K562 (cell line): ENCODE results near the gene NFE2. TPM values are rescaled to one million over a fixed set of nuclear protein-coding genes. Genes with fewer than 3 reads are reported as not detected.

ENCODE experiments used
- ATAC-seq: fragments of 200-7000 bp; cut with Tn5 transposase; 3 replicates; pipeline ENCODE4 v1.9.1; 2020; ENCODE audit warnings: moderate library complexity
- BruUV-seq: library from RNA; stranded (reverse); fragments of 400-500 nt; replicated peaks from 2 replicates; lab custom pipeline; 2021; lab: Mats Ljungman, UMichigan
- CTCF ChIA-PET: fragments of 300-600 bp; formaldehyde crosslinking; extraction: SDS; loops from one replicate; lab custom pipeline; 2021; ENCODE audit warnings: low intra/inter-chr PET ratio; lab: Yijun Ruan, JAX
- POLR2A ChIA-PET: fragments of 300-600, 350-650 bp; sonication (Branson Sonifier 250); formaldehyde crosslinking; extraction: SDS; loops from one replicate; lab custom pipeline; 2021; ENCODE audit warnings: antibody characterized with exemption, inconsistent platforms; lab: Yijun Ruan, JAX
- DNase-seq, 4 experiments: peaks; one replicate each; pipeline versions ENCODE4 v3.0.0 to v3.0.0-alpha.2; 2011 to 2018; ENCODE audit warnings: low spot score in 3 of 4, mixed read lengths in 3 of 4; ENCODE audit errors: extremely low read depth in 1 of 4
- FAIRE-seq: peaks from 2 replicates; lab custom pipeline; 2011; peaks lifted over from hg19 to GRCh38; lab: Jason Lieb, UNC
- H2AFZ ChIP-seq: 2 replicates; pipeline ENCODE4 v1.6.0; 2011; ENCODE audit warnings: low read depth, low read length, control low read depth, inconsistent platforms
- H3K27ac ChIP-seq: fragments of 200-600 bp; 3 replicates; pipeline ENCODE4 v1.8.0; 2011; ENCODE audit warnings: low read depth, mild to moderate bottlenecking, control low read depth, inconsistent platforms, low read length, moderate library complexity, mixed read lengths; ENCODE audit errors: extremely low read depth
- H3K27me3 ChIP-seq, 2 experiments: fragments of 300-600 bp in 1 of 2; 2 replicates in 1 of 2; 3 replicates in 1 of 2; pipeline versions ENCODE4 v1.6.0 to v1.8.0; 2011; ENCODE audit warnings: inconsistent platforms in 2 of 2, low read length in 2 of 2, mild to moderate bottlenecking in 1 of 2, mixed read lengths in 1 of 2, moderate library complexity in 1 of 2; ENCODE audit not compliant: control insufficient read depth in 2 of 2, insufficient read depth in 2 of 2
- H3K36me3 ChIP-seq: fragments of 300-600 bp; 3 replicates; pipeline ENCODE4 v1.8.0; 2011; ENCODE audit warnings: mild to moderate bottlenecking, low read length, inconsistent platforms; ENCODE audit not compliant: control insufficient read depth, insufficient read depth
- H3K4me1 ChIP-seq, 2 experiments: fragments of 200-600 bp in 1 of 2; replicated peaks in 1 of 2; 2 replicates in 1 of 2; 3 replicates in 1 of 2; pipeline versions ENCODE4 v1.5.1 to v1.8.0; 2011; ENCODE audit warnings: inconsistent platforms in 2 of 2, low read length in 2 of 2, mild to moderate bottlenecking in 1 of 2, mixed read lengths in 1 of 2, moderate library complexity in 1 of 2; ENCODE audit not compliant: control insufficient read depth in 2 of 2, insufficient read depth in 2 of 2
- H3K4me2 ChIP-seq: 2 replicates; pipeline ENCODE4 v1.6.1; 2011; ENCODE audit warnings: low read length, control low read depth, inconsistent platforms, mixed read lengths; ENCODE audit not compliant: insufficient read depth
- H3K4me3 ChIP-seq: fragments of 200-600 bp; sonication (generic), shearing (Covaris generic); 2 replicates; pipeline ENCODE4 v1.5.1; 2016; ENCODE audit warnings: control low read depth, inconsistent platforms
- H3K79me2 ChIP-seq: fragments of 200-600 bp; 3 replicates; pipeline ENCODE4 v1.8.0; 2011; ENCODE audit warnings: low read length, inconsistent platforms; ENCODE audit not compliant: control insufficient read depth, insufficient read depth
- H3K9ac ChIP-seq, 2 experiments: 2 replicates each; pipeline versions ENCODE4 v1.6.0 to v1.6.1; 2011; ENCODE audit warnings: low read depth in 2 of 2, low read length in 2 of 2, control low read depth in 1 of 2, inconsistent platforms in 1 of 2, mild to moderate bottlenecking in 1 of 2, mixed read lengths in 1 of 2; ENCODE audit not compliant: insufficient read depth in 1 of 2
- H3K9me1 ChIP-seq: one replicate; pipeline ENCODE4 v1.6.0; 2011; ENCODE audit warnings: inconsistent platforms, mild to moderate bottlenecking, low read length, moderate library complexity; ENCODE audit not compliant: control insufficient read depth, insufficient read depth
- H3K9me3 ChIP-seq: replicated peaks from 2 replicates; pipeline ENCODE4 v1.5.1; 2011; ENCODE audit warnings: low read depth, low read length, inconsistent platforms; ENCODE audit not compliant: control insufficient read depth, insufficient read depth
- H4K20me1 ChIP-seq: replicated peaks from 2 replicates; pipeline ENCODE4 v1.6.1; 2011; ENCODE audit warnings: low read length, inconsistent platforms, mixed read lengths; ENCODE audit not compliant: control insufficient read depth, insufficient read depth
- CHD2 ChIP-seq: IDR thresholded peaks from 2 replicates; pipeline ENCODE4 v1.6.1; 2011; ENCODE audit warnings: low read depth, low read length
- ETV6 ChIP-seq, 3 experiments: fragments of 150-350 bp in 1 of 3; sonication (generic) in 1 of 3; formaldehyde crosslinking in 1 of 3; IDR thresholded peaks; 2 replicates each; pipeline versions ENCODE4 v1.6.1 to v1.8.0; 2014 to 2022; ENCODE audit warnings: borderline replicate concordance in 2 of 3, low read depth in 2 of 3, antibody characterized with exemption in 1 of 3, low read length in 1 of 3, mild to moderate bottlenecking in 1 of 3, missing genetic modification reagents in 1 of 3
- KAT8 ChIP-seq: fragments of 450-650 bp; IDR thresholded peaks from 2 replicates; pipeline ENCODE4 v1.6.1; 2016; ENCODE audit warnings: low read depth, mild to moderate bottlenecking
- THRA ChIP-seq: fragments of 450-650 bp; IDR thresholded peaks from 2 replicates; pipeline ENCODE4 v1.6.1; 2017; ENCODE audit warnings: mild to moderate bottlenecking, moderate library complexity
- WGBS: fragments of 100-300 bp; shearing (Covaris generic); methylation state at CpG from one replicate; pipeline ENCODE4 v1.1.6; 2016; ENCODE audit warnings: low coverage, mixed read lengths; ENCODE audit not compliant: insufficient coverage; ENCODE audit errors: missing lambda C conversion rate; 5-methylcytosine and 5-hydroxymethylcytosine counted together
- in situ Hi-C: fragments of 300-500 bp; cut with MboI; formaldehyde crosslinking; loops from 4 replicates; pipeline ENCODE4 v1.15.0; 2018; ENCODE audit warnings: inconsistent platforms, mixed read lengths
- intact Hi-C: fragments of 100-400 bp; cut with micrococcal nuclease; formaldehyde crosslinking; loops from 2 replicates; pipeline ENCODE4 v1.14.2; 2022
- polyA plus RNA-seq, 8 experiments: library from polyadenylated mRNA; depleted of rRNA in 4 of 8; stranded (reverse) in 5 of 8; unstranded in 3 of 8; fragments of >200 nt; fragmentation: Nextera tagmentation in 2 of 8; fragmentation: Illumina TruSeq in 1 of 8; extraction: Ambion mirVana in 2 of 8; extraction: Trizol in 1 of 8; gene quantifications; 2 replicates each; pipeline versions ENCODE4 v1.2.1 to v1.2.3, GENCODE V29; 2011 to 2014; ENCODE audit warnings: inconsistent platforms in 1 of 8, missing spikeins in 1 of 8
- total RNA-seq, 7 experiments: library from RNA; depleted of rRNA in 6 of 7; stranded (reverse); fragments of >200 nt in 6 of 7; fragmentation: Illumina TruSeq in 2 of 7; extraction: Trizol in 2 of 7; gene quantifications; 2 replicates each; pipeline versions ENCODE4 v1.2.1 to v1.2.3, GENCODE V29; 2011 to 2021; ENCODE audit warnings: low replicate concordance in 1 of 7
- TF ChIP-seq, protein P1 (sequence below): fragments of 250-450 bp; sonication (Bioruptor Pico); IDR thresholded peaks from 2 replicates; pipeline ENCODE4 v1.9.0; 2021; ENCODE audit warnings: mild to moderate bottlenecking, inconsistent platforms

NFE2 gene
- total and polyA plus RNA-seq, 9 of the 15 experiments (the other 6 are each of a cell fraction or from before 2014, with no cell fraction given): 12.3 to 282 (median 208) TPM

DNA sequence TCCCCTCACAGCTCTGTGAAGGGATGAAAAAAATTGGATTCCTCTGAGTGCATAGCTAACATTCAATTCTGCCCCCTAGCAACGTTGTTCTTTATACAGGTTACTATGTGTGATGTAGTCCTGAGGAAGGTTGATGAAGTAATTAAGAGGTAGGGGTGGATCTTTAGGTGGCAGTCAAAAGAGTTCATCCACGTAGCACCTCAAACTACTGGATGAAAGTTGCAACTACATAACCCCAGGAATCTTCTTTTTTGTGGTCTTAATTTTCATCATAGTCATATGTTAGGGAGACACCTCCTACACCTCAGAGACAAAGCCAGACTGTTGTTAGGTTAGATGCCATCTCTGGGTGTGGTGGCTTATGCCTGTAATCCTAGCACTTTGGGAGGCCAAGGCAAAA lies 10.2 kb upstream of the NFE2 start:
- DNase-seq: peak in 1 of 4 experiments; percentile 5
- Histone ChIP-seq H2AFZ (no peak overlapping the region), H3K9ac (no peak overlapping the region), H3K9me1 (no peaks in the 10 kb centered on the region), H3K4me2 (no peak overlapping the region), H3K4me1 (peaks cover 27 to 32% of the 10 kb centered on the region in 2 experiments), H3K27me3 (no peaks in the 10 kb centered on the region), H3K4me3 (no peak overlapping the region), H3K27ac (no peak overlapping the region; the same call in 2 of the 3 replicates), H3K79me2 (peaks cover 11% of the 10 kb centered on the region), H3K9me3 (no peaks in the 10 kb centered on the region), H3K36me3 (no peaks in the 10 kb centered on the region), H4K20me1 (no peaks in the 10 kb centered on the region)
- ATAC-seq: no peak
- in situ Hi-C loops (no loop called here), intact Hi-C loops (no loop called here)
- ChIA-PET POLR2A (interaction anchor here (0.7 to 1.5 kb wide), 4 partner anchors 10 to 24 kb away, joined by 3 to 6 read pairs (median 4); partner anchors contain the start of gene COPZ1), CTCF (no interaction called here)
- BruUV-seq: no TSS peak
- no peak for TF ChIP-seq THRA
- TF ChIP-seq KAT8: no peak
- TF ChIP-seq CHD2: no peak
- TF ChIP-seq ETV6 (IDR thresholded peaks at IDR 0.05; ENCODE audit: borderline replicate concordance in 1 of 2, low read depth in 2 of 2, low read length in 1 of 2): no peak
- TF ChIP-seq ETV6 (CRISPR knock-in tag; IDR thresholded peaks at IDR 0.05; ENCODE audit: borderline replicate concordance): no peak
- TF ChIP-seq, protein P1, sequence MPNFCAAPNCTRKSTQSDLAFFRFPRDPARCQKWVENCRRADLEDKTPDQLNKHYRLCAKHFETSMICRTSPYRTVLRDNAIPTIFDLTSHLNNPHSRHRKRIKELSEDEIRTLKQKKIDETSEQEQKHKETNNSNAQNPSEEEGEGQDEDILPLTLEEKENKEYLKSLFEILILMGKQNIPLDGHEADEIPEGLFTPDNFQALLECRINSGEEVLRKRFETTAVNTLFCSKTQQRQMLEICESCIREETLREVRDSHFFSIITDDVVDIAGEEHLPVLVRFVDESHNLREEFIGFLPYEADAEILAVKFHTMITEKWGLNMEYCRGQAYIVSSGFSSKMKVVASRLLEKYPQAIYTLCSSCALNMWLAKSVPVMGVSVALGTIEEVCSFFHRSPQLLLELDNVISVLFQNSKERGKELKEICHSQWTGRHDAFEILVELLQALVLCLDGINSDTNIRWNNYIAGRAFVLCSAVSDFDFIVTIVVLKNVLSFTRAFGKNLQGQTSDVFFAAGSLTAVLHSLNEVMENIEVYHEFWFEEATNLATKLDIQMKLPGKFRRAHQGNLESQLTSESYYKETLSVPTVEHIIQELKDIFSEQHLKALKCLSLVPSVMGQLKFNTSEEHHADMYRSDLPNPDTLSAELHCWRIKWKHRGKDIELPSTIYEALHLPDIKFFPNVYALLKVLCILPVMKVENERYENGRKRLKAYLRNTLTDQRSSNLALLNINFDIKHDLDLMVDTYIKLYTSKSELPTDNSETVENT (CRISPR knock-in tag): no peak
- 23% methylated on average over 2 of the region's 2 CpGs for WGBS
- FAIRE-seq: no peak
